GM19463 (cell line): ENCODE results near the gene RTF1.
A peak's percentile ranks its signal among the peaks of the same experiment; 100 is the strongest.

Experiments used
- ATAC-seq: cut with Tn5 transposase; IDR thresholded peaks from one replicate; pipeline ENCODE4 v1.9.1; 2021; ENCODE audit warnings: mild to moderate bottlenecking, moderate library complexity; ENCODE audit not compliant: unreplicated experiment

RTF1 gene

GRCh38 chr15:41484937-41485625 lies 68.2 kb downstream of the RTF1 start:
- no peak for ATAC-seq

GRCh38 chr15:41486286-41486685 lies 69.4 kb downstream of the RTF1 start:
- ATAC-seq: no peak

- no peak for ATAC-seq
Observed at GRCh38 chr15:41487381-41487780, 70.5 kb downstream of the RTF1 start.

- no peak for ATAC-seq
Observed at GRCh38 chr15:41487802-41488201, 70.9 kb downstream of the RTF1 start.

- no peak for ATAC-seq
Observed at GRCh38 chr15:41489641-41490040, 72.7 kb downstream of the RTF1 start.

GRCh38 chr15:41490355-41490754 lies 73.5 kb downstream of the RTF1 start:
- no peak for ATAC-seq

GRCh38 chr15:41491889-41492288 lies 75.0 kb downstream of the RTF1 start:
- no peak for ATAC-seq

GRCh38 chr15:41492597-41493204 lies 75.8 kb downstream of the RTF1 start:
- ATAC-seq: no peak

- ATAC-seq: peak; percentile 69
Observed at GRCh38 chr15:41493205-41493901, 76.5 kb downstream of the RTF1 start, which contains the start of gene ITPKA. TSS of gene ITPKA (plus strand) at chr15:41493874. CDS start at chr15:41493928, 54 bp downstream.

GRCh38 chr15:41493902-41494189 lies 77.0 kb downstream of the RTF1 start:
- ATAC-seq: peak; percentile 22

- peak; percentile 15 for ATAC-seq
Observed at GRCh38 chr15:41494190-41494921, 77.5 kb downstream of the RTF1 start.

GRCh38 chr15:41494922-41495735 lies 78.2 kb downstream of the RTF1 start:
- ATAC-seq: no peak

GRCh38 chr15:41495736-41496599 lies 79.1 kb downstream of the RTF1 start:
- no peak for ATAC-seq

- no peak for ATAC-seq
Observed at GRCh38 chr15:41498657-41499056, 81.8 kb downstream of the RTF1 start.

GRCh38 chr15:41499109-41499851 lies 82.4 kb downstream of the RTF1 start:
- ATAC-seq: no peak

GRCh38 chr15:41501191-41501917 lies 84.5 kb downstream of the RTF1 start:
- ATAC-seq: peak; percentile 59

- no peak for ATAC-seq
Observed at GRCh38 chr15:41501931-41502794, 85.3 kb downstream of the RTF1 start.
